ENCODE measurements around the gene PLA2G3. TPM values are rescaled to one million over a fixed set of nuclear protein-coding genes. Genes with fewer than 3 reads are reported as not detected.

The PLA2G3 gene
- total and polyA plus RNA-seq, 2 donors (not counting 3 experiments of a cell fraction or from before 2014, with no cell fraction given), result 0.75 to 0.84 TPM

GRCh38 chr22:31122196-31122531 lies 18.1 kb downstream of the PLA2G3 start:
- no peak for FAIRE-seq
- TF ChIP-seq MYC (IDR thresholded peaks at IDR 0.05; ENCODE audit: low read depth, low read length) (no peak), POLR2AphosphoS5 (IDR thresholded peaks at IDR 0.05; ENCODE audit: insufficient read depth, low read depth, low read length) (no peak), JUN (IDR thresholded peaks at IDR 0.05; ENCODE audit: borderline replicate concordance, insufficient read depth, insufficient read length, low read depth) (no peak), GATA2 (IDR thresholded peaks at IDR 0.05; ENCODE audit: insufficient read depth, insufficient read length, low read depth, low read length) (no peak), MAX (IDR thresholded peaks at IDR 0.05; ENCODE audit: insufficient read depth, insufficient read length) (no peak), CTCF (IDR thresholded peaks at IDR 0.05; ENCODE audit: extremely low read depth in 1 of 2, insufficient read depth in 1 of 2, low read depth in 1 of 2, low read length in 2 of 2) (no peak), FOS (IDR thresholded peaks at IDR 0.05; ENCODE audit: borderline replicate concordance, insufficient read depth, low read length) (no peak), EZH2 (IDR thresholded peaks at IDR 0.05; ENCODE audit: borderline replicate concordance, low read depth, low read length, severe bottlenecking) (no peak), POLR2A (IDR thresholded peaks at IDR 0.05; ENCODE audit: low read depth, low read length) (no peak)
- Histone ChIP-seq H3K4me2 (ENCODE audit: insufficient read depth, low read length) (no peak overlapping the region), H3K27me3 (ENCODE audit: control insufficient read depth in 2 of 2, insufficient read depth in 2 of 2, low read length in 2 of 2) (peaks cover 0 to 4% of the 10 kb centered on the region in 2 experiments), H3K9me1 (replicated peaks; ENCODE audit: control insufficient read depth, extremely low read depth, insufficient read depth, low read length) (no peaks in the 10 kb centered on the region), H3K36me3 (ENCODE audit: control insufficient read depth in 2 of 2, extremely low read depth in 1 of 2, insufficient read depth in 2 of 2, low read length in 2 of 2) (no peaks in the 10 kb centered on the region), H4K20me1 (replicated peaks; ENCODE audit: control insufficient read depth, extremely low read depth, insufficient read depth, low read length) (no peaks in the 10 kb centered on the region), H3K9me3 (replicated peaks; ENCODE audit: control insufficient read depth, insufficient read depth, low read length) (no peaks in the 10 kb centered on the region), H3K4me3 (replicated peaks in 1 of 3; ENCODE audit: insufficient read depth in 1 of 3, low read depth in 1 of 3, low read length in 3 of 3) (no peak overlapping the region), H2AFZ (ENCODE audit: low read depth, low read length) (no peak overlapping the region), H3K9ac (replicated peaks; ENCODE audit: extremely low read depth, insufficient read depth, low read length) (no peak overlapping the region), H3K27ac (ENCODE audit: insufficient read depth, low read depth, low read length) (no peak overlapping the region), H3K4me1 (ENCODE audit: control insufficient read depth, extremely low read depth, insufficient read depth, low read length) (no peaks in the 10 kb centered on the region), H3K79me2 (ENCODE audit: control insufficient read depth, insufficient read depth, low read length) (no peaks in the 10 kb centered on the region)
- intact Hi-C loops (cut with micrococcal nuclease) (no loop called here), dilution Hi-C loops (cut with MboI; ENCODE audit: extremely low pct_ligation_motif_present, low sequenced_read_pairs) (no loop called here)
- CTCF ChIA-PET, result interaction anchor here (1.0 kb wide), 2 partner anchors 14 to 75 kb away, joined by 3 read pairs; no protein-coding TSS in a partner anchor
- POLR2A ChIA-PET, result no interaction called here
- DNase-seq (ENCODE audit: low read depth, low spot score), result no peak
- BruUV-seq (replicated peaks), result no TSS peak
